ENCODE results near the gene LDLRAD2.
"Not testable (repeated sequence)": the region's sequence is repeated elsewhere in the genome, so short reads cannot be mapped to it uniquely, and the experiment has no call there.

Gene LDLRAD2

DNA sequence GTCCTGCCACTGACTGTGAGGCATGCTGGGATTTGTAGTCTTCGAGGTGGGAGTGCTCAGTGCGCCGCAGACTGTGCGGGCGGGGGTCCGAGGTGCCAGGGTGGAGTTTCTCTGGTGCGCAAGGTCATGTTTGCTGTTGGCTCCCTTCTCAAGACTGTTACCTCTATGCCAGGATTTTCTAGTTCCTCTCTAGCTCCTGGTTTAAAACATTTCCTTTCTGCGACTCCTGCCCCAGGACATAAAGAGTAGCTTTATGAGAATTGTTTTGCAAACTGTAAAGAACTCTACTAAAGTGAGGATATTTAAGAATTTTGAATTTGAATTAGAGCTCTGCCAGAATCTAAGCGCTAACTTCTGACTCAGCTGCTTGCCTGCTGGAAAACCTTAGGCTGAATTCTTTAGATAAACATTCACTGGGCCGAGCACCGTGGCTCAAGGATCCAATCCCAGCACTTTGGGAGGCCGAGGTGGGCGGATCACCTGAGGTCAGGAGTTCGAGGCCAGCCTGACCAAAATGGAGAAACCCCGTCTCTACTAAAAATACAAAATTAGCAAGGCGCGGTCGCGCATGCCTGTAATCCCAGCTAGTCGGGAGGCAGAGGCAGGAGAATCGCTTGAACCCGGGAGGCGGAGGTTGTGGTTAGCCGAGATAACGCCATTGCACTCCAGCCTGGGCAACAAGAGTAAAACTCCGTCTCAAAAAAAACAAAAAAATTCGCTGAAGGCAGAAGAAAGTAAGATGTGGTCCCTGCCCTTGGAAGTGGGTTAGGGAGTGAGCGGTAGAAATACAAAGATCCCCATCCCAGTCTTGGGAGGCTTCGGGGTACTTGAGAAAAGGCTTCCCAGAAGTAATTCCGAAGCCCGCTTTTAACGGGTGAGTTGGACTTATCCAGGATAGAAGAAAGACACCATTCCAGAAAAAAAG, 28.1 kb upstream of the LDLRAD2 start:
- DNase-seq (ENCODE audit: low read depth in 1 of 2, low spot score in 1 of 2): no peak

DNA sequence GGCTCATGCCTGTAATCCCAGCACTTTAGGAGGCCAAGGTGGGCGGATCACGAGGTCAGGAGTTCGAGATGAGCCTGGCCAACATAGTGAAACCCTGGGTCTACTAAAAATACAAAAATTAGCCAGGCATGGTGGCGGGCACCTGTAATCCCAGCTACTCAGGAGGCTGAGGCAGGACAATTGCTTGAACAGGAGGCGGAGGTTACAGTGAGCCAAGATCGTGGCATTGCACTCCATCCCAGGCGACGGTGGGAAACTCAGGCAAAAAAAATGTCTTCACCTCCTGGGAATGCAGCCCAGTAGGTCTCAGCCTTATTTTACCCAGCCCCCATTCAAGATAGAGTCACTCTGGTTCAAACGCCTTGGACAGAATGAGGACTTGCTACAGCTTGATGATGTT, 26.3 kb upstream of the LDLRAD2 start:
- not testable (repeated sequence) for DNase-seq (ENCODE audit: low read depth in 1 of 2, low spot score in 1 of 2)

DNA sequence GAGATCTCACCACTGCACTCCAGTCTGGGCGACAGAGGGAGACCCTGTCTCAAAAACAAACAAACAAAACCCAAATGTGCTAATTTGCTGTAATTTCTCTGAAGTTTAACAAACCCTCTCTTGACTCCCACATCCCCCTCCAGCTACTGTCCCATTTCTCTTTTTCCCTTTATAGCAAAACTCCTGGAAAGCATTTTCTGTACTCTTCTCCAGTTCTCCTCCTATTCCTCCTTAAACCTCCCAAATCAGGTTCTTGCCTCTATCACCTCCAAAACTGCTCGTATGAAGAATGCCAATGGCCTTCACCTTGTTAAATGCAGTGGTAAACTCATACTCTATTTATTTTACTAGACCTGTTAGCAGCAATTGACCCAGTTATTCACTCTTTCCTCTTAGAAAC, 25.4 kb upstream of the LDLRAD2 start:
- no peak for DNase-seq (ENCODE audit: low read depth in 1 of 2, low spot score in 1 of 2)

- no peak for DNase-seq (ENCODE audit: low read depth in 1 of 2, low spot score in 1 of 2)
Measured at GRCh38 chr1:21793104-21793503, 19.0 kb upstream of the LDLRAD2 start.

DNA sequence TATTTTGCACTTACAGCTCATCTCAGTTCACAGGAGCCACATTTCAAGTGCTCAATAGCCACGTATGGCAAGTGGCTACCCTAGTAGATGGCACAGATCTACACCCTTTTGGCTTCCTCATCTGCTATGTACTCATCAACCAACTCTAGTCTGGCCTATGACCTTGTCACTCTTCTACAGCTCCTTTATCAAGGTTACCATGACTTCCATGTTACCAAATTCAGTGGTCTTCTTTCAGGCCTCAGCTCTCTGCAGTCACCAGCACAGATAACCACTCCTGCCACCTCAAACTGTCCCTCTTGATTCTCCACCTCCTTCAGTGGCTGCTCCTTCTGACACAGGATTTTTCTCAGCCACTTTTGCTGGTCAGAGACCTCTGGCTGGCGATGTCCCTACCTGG, 17.4 kb upstream of the LDLRAD2 start:
- DNase-seq (ENCODE audit: low read depth in 1 of 2, low spot score in 1 of 2): no peak

- DNase-seq (ENCODE audit: low read depth in 1 of 2, low spot score in 1 of 2): no peak
Measured at GRCh38 chr1:21795075-21795474, 17.0 kb upstream of the LDLRAD2 start.

GRCh38 chr1:21799730-21800129, 12.3 kb upstream of the LDLRAD2 start:
- DNase-seq (ENCODE audit: low read depth in 1 of 2, low spot score in 1 of 2): no peak

- DNase-seq (ENCODE audit: low read depth in 1 of 2, low spot score in 1 of 2): no peak
Measured at GRCh38 chr1:21801100-21801499, 11.0 kb upstream of the LDLRAD2 start.

- DNase-seq (ENCODE audit: low read depth in 1 of 2, low spot score in 1 of 2): no peak
Measured at GRCh38 chr1:21804536-21804935, 7.5 kb upstream of the LDLRAD2 start.

- no peak for DNase-seq (ENCODE audit: low read depth in 1 of 2, low spot score in 1 of 2)
Measured at GRCh38 chr1:21813542-21813941, 1.5 kb downstream of the LDLRAD2 start.

DNA sequence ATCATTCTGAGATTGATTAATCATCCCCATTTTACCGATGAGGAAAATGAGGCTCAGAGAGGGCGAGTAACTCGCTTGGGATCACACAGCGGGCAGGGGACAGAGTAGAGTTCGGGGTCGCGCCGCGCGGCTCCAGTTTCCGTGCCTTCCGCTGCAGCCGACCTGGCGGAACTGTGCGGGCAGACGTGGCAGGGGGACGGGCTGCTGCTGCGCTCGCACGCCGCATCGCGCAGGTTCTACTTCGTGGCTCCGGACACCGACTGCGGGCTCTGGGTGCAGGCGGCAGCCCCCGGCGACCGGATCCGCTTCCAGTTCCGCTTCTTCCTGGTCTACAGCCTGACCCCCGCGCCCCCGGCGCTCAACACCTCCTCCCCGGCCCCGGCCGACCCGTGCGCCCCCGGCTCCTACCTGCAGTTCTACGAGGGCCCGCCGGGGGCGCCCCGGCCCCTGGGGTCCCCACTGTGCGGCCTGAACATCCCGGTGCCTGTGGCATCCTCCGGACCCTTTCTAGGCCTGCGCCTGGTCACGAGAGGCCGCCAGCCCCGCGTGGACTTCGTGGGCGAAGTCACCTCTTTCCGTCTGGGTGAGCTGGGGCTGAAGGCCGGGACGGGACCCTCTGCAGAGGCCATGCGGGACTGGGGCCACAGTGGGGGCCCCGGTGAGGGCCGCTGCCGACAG, 2.3 kb downstream of the LDLRAD2 start:
- DNase-seq (ENCODE audit: low read depth in 1 of 2, low spot score in 1 of 2): peak in 1 of 2 donors; percentile 13

GRCh38 chr1:21814981-21815582, 3.0 kb downstream of the LDLRAD2 start:
- no peak for DNase-seq (ENCODE audit: low read depth in 1 of 2, low spot score in 1 of 2)

- DNase-seq (ENCODE audit: low read depth in 1 of 2, low spot score in 1 of 2): no peak
Measured at GRCh38 chr1:21815724-21816321, 3.8 kb downstream of the LDLRAD2 start.

DNA sequence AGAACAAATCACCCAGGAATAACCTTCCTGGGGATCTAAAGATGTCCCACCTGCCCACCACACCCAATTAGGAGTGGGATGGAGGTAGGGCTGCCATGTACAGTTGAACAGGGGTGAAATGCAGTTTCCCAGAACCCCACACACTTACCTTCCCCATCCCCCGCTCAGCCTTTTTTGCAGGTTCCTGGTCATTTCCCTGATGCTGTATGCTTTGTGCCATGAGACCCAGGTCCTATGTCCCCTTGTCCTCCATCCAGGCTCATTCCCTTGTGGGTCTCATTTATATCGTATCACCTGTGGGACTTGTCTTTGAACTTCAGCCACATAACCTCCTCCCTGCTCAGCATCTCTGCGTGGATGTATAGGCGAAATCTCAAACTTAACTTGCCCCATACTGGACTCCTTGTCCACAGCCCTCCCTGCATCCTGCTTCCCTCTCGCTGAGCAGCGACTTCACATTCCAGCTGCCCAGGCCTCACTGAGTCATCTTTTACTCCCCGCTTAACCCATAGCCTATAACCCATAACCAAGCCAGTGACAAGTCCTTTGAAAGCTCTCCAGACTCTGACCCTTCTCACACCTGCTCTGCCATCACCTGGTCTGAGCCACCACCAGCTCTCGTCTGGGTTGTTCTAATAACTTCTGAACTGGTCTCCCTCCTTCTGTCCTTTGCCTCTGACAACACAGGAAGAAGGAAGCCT, 4.7 kb downstream of the LDLRAD2 start:
- DNase-seq (ENCODE audit: low read depth in 1 of 2, low spot score in 1 of 2): no peak

DNA sequence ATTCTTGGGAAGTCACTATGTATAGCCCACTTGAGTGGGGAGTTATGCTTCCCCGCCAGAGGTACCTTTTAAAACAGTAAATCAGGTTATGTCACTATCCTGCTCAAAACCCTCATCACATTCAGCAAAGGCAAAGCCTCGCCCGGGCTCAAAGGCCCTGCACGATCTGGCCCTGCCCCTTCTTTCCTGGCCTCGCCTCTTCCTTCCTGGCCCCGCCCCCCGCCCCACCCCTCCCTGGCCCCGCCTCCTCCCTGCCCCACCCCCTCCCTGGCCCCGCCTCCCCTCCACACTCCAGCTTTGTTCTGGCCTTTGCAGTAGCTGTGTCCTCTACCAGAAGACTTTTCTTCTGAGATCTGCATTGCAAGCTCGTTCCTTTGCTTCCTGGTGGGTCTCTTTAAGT, 6.6 kb downstream of the LDLRAD2 start:
- no peak for DNase-seq (ENCODE audit: low read depth in 1 of 2, low spot score in 1 of 2)

- no peak for DNase-seq (ENCODE audit: low read depth in 1 of 2, low spot score in 1 of 2)
Measured at GRCh38 chr1:21820597-21821232, 8.7 kb downstream of the LDLRAD2 start.

GRCh38 chr1:21821385-21822019, 9.4 kb downstream of the LDLRAD2 start:
- DNase-seq (ENCODE audit: low read depth in 1 of 2, low spot score in 1 of 2): no peak

- DNase-seq (ENCODE audit: low read depth in 1 of 2, low spot score in 1 of 2): no peak
Measured at GRCh38 chr1:21822349-21822748, 10.3 kb downstream of the LDLRAD2 start.

- no peak for DNase-seq (ENCODE audit: low read depth in 1 of 2, low spot score in 1 of 2)
Measured at GRCh38 chr1:21823206-21823979, 11.3 kb downstream of the LDLRAD2 start.
